ENCODE results near the gene SORBS2.
"Not testable (repeated sequence)": the region's sequence is repeated elsewhere in the genome, so short reads cannot be mapped to it uniquely, and the experiment has no call there.

Gene SORBS2

GRCh38 chr4:185712350-185713024 lies 99.5 kb downstream of the SORBS2 start:
- no peak for DNase-seq (ENCODE audit: low read depth)

- DNase-seq (ENCODE audit: low read depth), result no peak
Measured at GRCh38 chr4:185711726-185712125, 100.3 kb downstream of the SORBS2 start.

- DNase-seq (ENCODE audit: low read depth), result no peak
Measured at GRCh38 chr4:185710487-185710995, 101.5 kb downstream of the SORBS2 start.

- DNase-seq (ENCODE audit: low read depth), result no peak
Measured at GRCh38 chr4:185709802-185710486, 102.0 kb downstream of the SORBS2 start.

GRCh38 chr4:185708348-185708747 lies 103.6 kb downstream of the SORBS2 start:
- no peak for DNase-seq (ENCODE audit: low read depth)

- DNase-seq (ENCODE audit: low read depth), result not testable (repeated sequence)
Measured at GRCh38 chr4:185707622-185708021, 104.4 kb downstream of the SORBS2 start.

GRCh38 chr4:185702147-185702663 lies 109.8 kb downstream of the SORBS2 start:
- no peak for DNase-seq (ENCODE audit: low read depth)

GRCh38 chr4:185700630-185701029 lies 111.4 kb downstream of the SORBS2 start:
- no peak for DNase-seq (ENCODE audit: low read depth)

GRCh38 chr4:185700048-185700447 lies 111.9 kb downstream of the SORBS2 start:
- DNase-seq (ENCODE audit: low read depth), result no peak

- DNase-seq (ENCODE audit: low read depth), result no peak
Measured at GRCh38 chr4:185697488-185697887, 114.5 kb downstream of the SORBS2 start.

- no peak for DNase-seq (ENCODE audit: low read depth)
Measured at GRCh38 chr4:185695743-185696142, 116.3 kb downstream of the SORBS2 start.

GRCh38 chr4:185693548-185694215 lies 118.3 kb downstream of the SORBS2 start:
- DNase-seq (ENCODE audit: low read depth), result no peak

- no peak for DNase-seq (ENCODE audit: low read depth)
Measured at GRCh38 chr4:185689407-185689806, 122.6 kb downstream of the SORBS2 start.

- DNase-seq (ENCODE audit: low read depth), result no peak
Measured at GRCh38 chr4:185685804-185686203, 126.2 kb downstream of the SORBS2 start.

- no peak for DNase-seq (ENCODE audit: low read depth)
Measured at GRCh38 chr4:185683896-185684295, 128.1 kb downstream of the SORBS2 start.

- DNase-seq (ENCODE audit: low read depth), result no peak
Measured at GRCh38 chr4:185683222-185683621, 128.8 kb downstream of the SORBS2 start.

- DNase-seq (ENCODE audit: low read depth), result no peak
Measured at GRCh38 chr4:185682236-185682635, 129.8 kb downstream of the SORBS2 start.

GRCh38 chr4:185681604-185682003 lies 130.4 kb downstream of the SORBS2 start:
- no peak for DNase-seq (ENCODE audit: low read depth)

- no peak for DNase-seq (ENCODE audit: low read depth)
Measured at GRCh38 chr4:185680617-185681016, 131.4 kb downstream of the SORBS2 start.

GRCh38 chr4:185679523-185679922 lies 132.5 kb downstream of the SORBS2 start:
- no peak for DNase-seq (ENCODE audit: low read depth)

- no peak for DNase-seq (ENCODE audit: low read depth)
Measured at GRCh38 chr4:185677637-185678314, 134.2 kb downstream of the SORBS2 start.

- DNase-seq (ENCODE audit: low read depth), result no peak
Measured at GRCh38 chr4:185672618-185673017, 139.4 kb downstream of the SORBS2 start.
